HUES48 (cell line): ENCODE results near the gene IDH3G.
"Not testable (repeated sequence)": the region's sequence is repeated elsewhere in the genome, so short reads cannot be mapped to it uniquely, and the experiment has no call there.

Experiments used
- H3K27ac ChIP-seq: one replicate; pipeline ENCODE4 v1.7.0; 2013; ENCODE audit warnings: low read depth, low read length, inconsistent platforms
- H3K27me3 ChIP-seq: 2 replicates; pipeline ENCODE4 v1.6.1; 2013; ENCODE audit warnings: mild to moderate bottlenecking, low read length; ENCODE audit not compliant: control insufficient read depth, insufficient read depth
- H3K36me3 ChIP-seq: 2 replicates; pipeline ENCODE4 v1.6.1; 2013; ENCODE audit warnings: low read length; ENCODE audit not compliant: control insufficient read depth, insufficient read depth
- H3K4me1 ChIP-seq: 2 replicates; pipeline ENCODE4 v1.6.1; 2013; ENCODE audit warnings: mild to moderate bottlenecking, low read length; ENCODE audit not compliant: control insufficient read depth, insufficient read depth
- H3K4me3 ChIP-seq: 2 replicates; pipeline ENCODE4 v1.5.1; 2013; ENCODE audit warnings: mild to moderate bottlenecking, low read depth, low read length
- H3K9ac ChIP-seq: 2 replicates; pipeline ENCODE4 v1.6.1; 2013; ENCODE audit warnings: mild to moderate bottlenecking, low read depth, low read length, moderate library complexity
- H3K9me3 ChIP-seq: 2 replicates; pipeline ENCODE4 v1.6.1; 2013; ENCODE audit warnings: low read length; ENCODE audit not compliant: control insufficient read depth, insufficient read depth

Gene IDH3G

GRCh38 chrX:153765138-153766079, 28.8 kb downstream of the IDH3G start:
- Histone ChIP-seq H3K27me3 (no peaks in the 10 kb centered on the region), H3K36me3 (no peaks in the 10 kb centered on the region), H3K9me3 (peaks cover 26% of the 10 kb centered on the region; the same call in 1 of the 2 replicates), H3K9ac (no peak overlapping the region), H3K4me1 (no peaks in the 10 kb centered on the region), H3K4me3 (no peak overlapping the region), H3K27ac (no peak overlapping the region)

- no peaks in the 10 kb centered on the region for H3K27me3 ChIP-seq
- H3K9ac ChIP-seq = no peak overlapping the region
- H3K9me3 ChIP-seq = peaks cover 20% of the 10 kb centered on the region; the same call in 1 of the 2 replicates
- H3K4me3 ChIP-seq = no peak overlapping the region
- no peaks in the 10 kb centered on the region for H3K36me3 ChIP-seq
- no peak overlapping the region for H3K27ac ChIP-seq
- H3K4me1 ChIP-seq = no peaks in the 10 kb centered on the region
Observed at GRCh38 chrX:153764786-153765137, 29.4 kb downstream of the IDH3G start.

- Histone ChIP-seq H3K9ac (no peak within 1 kb of the TSS), H3K9me3 (peaks cover 19% of the 10 kb centered on the region; the same call in 1 of the 2 replicates), H3K27ac (no peak within 1 kb of the TSS), H3K4me3 (no peak within 1 kb of the TSS), H3K36me3 (no peaks in the 10 kb centered on the region), H3K4me1 (no peaks in the 10 kb centered on the region), H3K27me3 (no peaks in the 10 kb centered on the region)
Observed at GRCh38 chrX:153763989-153764755, 30.0 kb downstream of the IDH3G start, which contains the start of gene PLXNB3. Gene PLXNB3, plus strand, starts transcription at chrX:153764249. Its CDS starts 1,287 bp downstream, at chrX:153765536.

- no peak overlapping the region for H3K4me3 ChIP-seq
- H3K9ac ChIP-seq = no peak overlapping the region
- peaks cover 18% of the 10 kb centered on the region; the same call in 1 of the 2 replicates for H3K9me3 ChIP-seq
- H3K27me3 ChIP-seq = no peaks in the 10 kb centered on the region
- no peak overlapping the region for H3K27ac ChIP-seq
- no peaks in the 10 kb centered on the region for H3K36me3 ChIP-seq
- no peaks in the 10 kb centered on the region for H3K4me1 ChIP-seq
Observed at GRCh38 chrX:153763298-153763932, 30.8 kb downstream of the IDH3G start.

- H3K27ac ChIP-seq = no peak overlapping the region
- no peaks in the 10 kb centered on the region for H3K4me1 ChIP-seq
- no peaks in the 10 kb centered on the region for H3K36me3 ChIP-seq
- no peaks in the 10 kb centered on the region for H3K27me3 ChIP-seq
- H3K4me3 ChIP-seq = no peak overlapping the region
- no peak overlapping the region for H3K9ac ChIP-seq
- peaks cover 20% of the 10 kb centered on the region for H3K9me3 ChIP-seq
Observed at GRCh38 chrX:153762626-153763173, 31.5 kb downstream of the IDH3G start.

GRCh38 chrX:153761863-153762262, 32.3 kb downstream of the IDH3G start:
- H3K9ac ChIP-seq = no peak overlapping the region
- H3K9me3 ChIP-seq = peaks cover 26% of the 10 kb centered on the region
- no peaks in the 10 kb centered on the region for H3K36me3 ChIP-seq
- no peak overlapping the region for H3K27ac ChIP-seq
- no peak overlapping the region for H3K4me3 ChIP-seq
- no peaks in the 10 kb centered on the region for H3K27me3 ChIP-seq
- H3K4me1 ChIP-seq = no peaks in the 10 kb centered on the region

GRCh38 chrX:153755136-153755535, 39.0 kb downstream of the IDH3G start:
- no peaks in the 10 kb centered on the region for H3K4me1 ChIP-seq
- H3K4me3 ChIP-seq = no peak overlapping the region
- H3K36me3 ChIP-seq = no peaks in the 10 kb centered on the region
- no peaks in the 10 kb centered on the region for H3K27me3 ChIP-seq
- H3K27ac ChIP-seq = no peak overlapping the region
- no peak overlapping the region for H3K9ac ChIP-seq
- peaks cover 37% of the 10 kb centered on the region for H3K9me3 ChIP-seq

DNA sequence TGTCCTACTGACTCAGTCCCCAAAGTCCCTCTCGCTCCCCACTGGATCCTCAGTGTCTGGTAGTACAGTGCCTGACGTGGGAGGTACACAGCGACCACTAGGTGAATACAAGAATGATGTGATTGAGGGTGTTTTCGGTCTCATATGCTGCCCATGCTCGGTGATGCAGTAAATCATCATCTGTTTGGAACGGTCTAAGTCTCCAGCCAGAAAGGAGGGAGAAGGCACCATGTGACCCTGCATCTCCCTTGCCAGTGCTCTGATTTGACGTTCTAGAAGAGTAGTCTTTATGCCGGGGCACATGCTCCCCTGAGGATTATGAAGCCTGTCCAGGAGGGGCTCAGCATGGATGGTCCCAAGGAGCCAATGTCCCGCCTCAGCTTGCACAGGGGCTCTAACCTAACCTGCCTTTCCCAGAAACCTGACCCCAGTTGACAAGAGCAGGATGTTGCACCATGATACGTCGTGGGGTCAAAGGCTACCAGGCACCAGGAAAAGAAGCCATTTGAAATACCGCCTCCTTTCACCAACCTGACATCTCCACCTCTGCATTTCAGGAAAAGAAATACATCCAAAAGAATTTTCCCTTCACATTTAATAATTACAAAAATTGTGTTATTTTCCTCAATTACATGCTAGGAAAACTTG, 43.9 kb downstream of the IDH3G start:
- Histone ChIP-seq H3K27ac (no peak overlapping the region), H3K4me3 (no peak overlapping the region), H3K9ac (no peak overlapping the region), H3K36me3 (no peaks in the 10 kb centered on the region), H3K27me3 (no peaks in the 10 kb centered on the region), H3K4me1 (no peaks in the 10 kb centered on the region), H3K9me3 (peaks cover 18% of the 10 kb centered on the region; the same call in 1 of the 2 replicates)

- H3K4me1 ChIP-seq, H3K27me3 ChIP-seq, H3K36me3 ChIP-seq, H3K27ac ChIP-seq, H3K9ac ChIP-seq, H3K4me3 ChIP-seq: not testable (repeated sequence)
- peaks cover 18% of the 10 kb centered on the region; the same call in 1 of the 2 replicates for H3K9me3 ChIP-seq
Observed at GRCh38 chrX:153749017-153749416, 45.2 kb downstream of the IDH3G start.

DNA sequence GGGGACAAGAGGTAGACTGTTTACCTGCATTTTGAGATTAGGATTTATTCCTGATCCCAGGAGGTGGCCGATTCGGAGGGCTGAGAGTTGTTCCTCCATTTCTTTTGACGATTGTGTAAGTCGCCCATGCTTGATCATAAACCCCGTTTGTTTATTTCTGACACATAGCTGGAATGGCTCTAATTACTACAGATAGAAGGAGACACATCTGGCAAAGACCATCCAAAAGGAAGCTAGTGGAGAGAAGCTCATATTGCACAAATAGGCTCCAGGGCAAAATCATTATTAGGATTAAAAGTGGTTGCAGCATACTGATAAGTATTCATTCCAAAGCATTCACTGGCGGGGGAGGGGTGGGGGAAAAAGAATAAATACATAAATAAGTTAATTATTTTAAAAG, 47.2 kb downstream of the IDH3G start:
- not testable (repeated sequence) for H3K9ac ChIP-seq, H3K4me3 ChIP-seq, H3K4me1 ChIP-seq, H3K36me3 ChIP-seq, H3K27ac ChIP-seq, H3K27me3 ChIP-seq
- H3K9me3 ChIP-seq = peaks cover 11% of the 10 kb centered on the region; the same call in 1 of the 2 replicates
